ENCODE data around the gene MRGPRF.
A peak's percentile ranks its signal among the peaks of the same experiment; 100 is the strongest.

Gene MRGPRF

GRCh38 chr11:69048031-69048693 is 35.1 kb upstream of the MRGPRF start:
- Histone ChIP-seq H3K4me3 (ENCODE audit: low read depth, low read length) (peak overlapping the region; percentile 7; the same call in 1 of the 2 replicates), H3K27ac (ENCODE audit: extremely low read depth, low read depth, low read length) (no peak overlapping the region), H3K4me1 (ENCODE audit: control insufficient read depth, insufficient read depth, low read length) (no peaks in the 10 kb centered on the region), H3K36me3 (ENCODE audit: control insufficient read depth in 2 of 2, insufficient read depth in 1 of 2, low read length in 2 of 2) (no peaks in the 10 kb centered on the region), H3K9me3 (ENCODE audit: control insufficient read depth, insufficient read depth, low read depth, low read length) (no peaks in the 10 kb centered on the region)
- ChIA-PET POLR2A (interaction anchor here (0.5 to 1.9 kb wide), 10 partner anchors 12 to 776 kb away, joined by 3 to 9 read pairs (median 4); partner anchors contain the start of genes C11orf24, IGHMBP2, LTO1 and MRPL21), CTCF (interaction anchor here (0.6 kb wide), 3 partner anchors 42 to 574 kb away, joined by 3 to 4 read pairs (median 3); no protein-coding TSS in a partner anchor)
- TF ChIP-seq ZBTB20 (tag by site-specific recombination; IDR thresholded peaks at IDR 0.05) (peak; percentile 80), ZFP3 (tag by site-specific recombination; IDR thresholded peaks at IDR 0.05; ENCODE audit: low read depth) (no peak), KLF17 (tag by site-specific recombination; IDR thresholded peaks at IDR 0.05) (no peak), ZSCAN23 (tag by site-specific recombination; IDR thresholded peaks at IDR 0.05) (no peak), PRDM10 (tag by site-specific recombination; IDR thresholded peaks at IDR 0.05) (peak; percentile 78)

GRCh38 chr11:69044111-69045013 is 31.3 kb upstream of the MRGPRF start:
- no peaks in the 10 kb centered on the region for H3K36me3 ChIP-seq (ENCODE audit: control insufficient read depth in 2 of 2, insufficient read depth in 1 of 2, low read length in 2 of 2)
- H3K9me3 ChIP-seq (ENCODE audit: control insufficient read depth, insufficient read depth, low read depth, low read length) = no peaks in the 10 kb centered on the region
- CTCF ChIA-PET = interaction anchor here (0.7 to 1.3 kb wide), 5 partner anchors 10 to 341 kb away, joined by 3 to 5 read pairs (median 3); no protein-coding TSS in a partner anchor
- no peak overlapping the region for H3K27ac ChIP-seq (ENCODE audit: extremely low read depth, low read depth, low read length)
- TF ChIP-seq GLIS2 (tag by site-specific recombination; IDR thresholded peaks at IDR 0.05) (0 out of 2 replicates have a peak, but pooled peaks have one; percentile 7), GLIS1 (tag by site-specific recombination; IDR thresholded peaks at IDR 0.05) (0 out of 2 replicates have a peak, but pooled peaks have one; percentile 11), ZBTB48 (tag by site-specific recombination; IDR thresholded peaks at IDR 0.05) (peak; percentile 84), MYNN (tag by site-specific recombination; IDR thresholded peaks at IDR 0.05; ENCODE audit: borderline replicate concordance) (no peak), ZNF660 (tag by site-specific recombination; IDR thresholded peaks at IDR 0.05) (0 out of 2 replicates have a peak, but pooled peaks have one; percentile 44), CTCF (tag by site-specific recombination; IDR thresholded peaks at IDR 0.05) (peak; percentile 75), ZNF654 (tag by site-specific recombination; IDR thresholded peaks at IDR 0.05; ENCODE audit: low read depth) (no peak), ZFHX2 (tag by site-specific recombination; conservative IDR thresholded peaks at IDR 0.05) (no peak), RBAK (tag by site-specific recombination; IDR thresholded peaks at IDR 0.05) (no peak), ZIC2 (tag by site-specific recombination; IDR thresholded peaks at IDR 0.05) (peak; percentile 61), HIC1 (tag by site-specific recombination; IDR thresholded peaks at IDR 0.05) (peak; percentile 87), KLF1 (tag by site-specific recombination; IDR thresholded peaks at IDR 0.05) (no peak), ZNF341 (tag by site-specific recombination; IDR thresholded peaks at IDR 0.05; ENCODE audit: low read depth) (peak; percentile 84), ZBTB17 (tag by site-specific recombination; IDR thresholded peaks at IDR 0.05) (0 out of 2 replicates have a peak, but pooled peaks have one; percentile 33)
- POLR2A ChIA-PET = no interaction called here
- no peak overlapping the region for H3K4me3 ChIP-seq (ENCODE audit: low read depth, low read length)
- H3K4me1 ChIP-seq (ENCODE audit: control insufficient read depth, insufficient read depth, low read length) = no peaks in the 10 kb centered on the region
